Coronary artery (tissue), 2 donors: Measurements from ENCODE around the gene PROB1.

Source experiments
- DNase-seq: peaks from one replicate; pipeline ENCODE4 v3.0.0-alpha.2; 2017; ENCODE audit warnings: low spot score
- H3K27ac ChIP-seq, 2 donors: fragments of 200-600 bp; sonication (generic); one replicate each; pipeline ENCODE4 v1.5.1; 2016 to 2019
- H3K4me3 ChIP-seq: fragments of 200-600 bp; sonication (generic); 2 replicates; pipeline ENCODE4 v1.5.1; 2016; ENCODE audit warnings: mild to moderate bottlenecking, moderate library complexity
- TF ChIP-seq, protein P1 (sequence below): fragments of 200-600 bp; sonication (generic); IDR thresholded peaks from one replicate; pipeline ENCODE4 v1.5.1; 2019; ENCODE audit warnings: antibody characterized with exemption

The PROB1 gene

DNA sequence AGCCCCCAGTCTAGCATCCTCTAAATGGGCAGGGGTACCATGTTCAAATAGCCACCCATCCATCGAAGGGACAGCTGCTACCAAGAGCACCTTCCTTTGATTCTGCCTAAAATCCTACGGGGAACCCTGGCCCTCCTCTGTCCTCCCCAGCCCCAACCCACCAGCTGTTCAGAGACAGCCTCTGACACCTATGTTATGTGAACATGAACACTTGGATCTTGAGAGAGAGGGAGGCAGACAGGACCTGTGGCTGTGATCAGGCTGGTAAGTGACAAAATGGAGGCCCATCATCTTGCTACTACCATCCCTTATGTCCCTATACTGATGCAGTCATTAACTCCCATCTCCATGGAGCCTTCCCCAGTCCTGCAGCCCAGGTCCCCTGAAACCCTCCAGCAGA lies 20.0 kb downstream of the PROB1 start:
- TF ChIP-seq, protein P1, sequence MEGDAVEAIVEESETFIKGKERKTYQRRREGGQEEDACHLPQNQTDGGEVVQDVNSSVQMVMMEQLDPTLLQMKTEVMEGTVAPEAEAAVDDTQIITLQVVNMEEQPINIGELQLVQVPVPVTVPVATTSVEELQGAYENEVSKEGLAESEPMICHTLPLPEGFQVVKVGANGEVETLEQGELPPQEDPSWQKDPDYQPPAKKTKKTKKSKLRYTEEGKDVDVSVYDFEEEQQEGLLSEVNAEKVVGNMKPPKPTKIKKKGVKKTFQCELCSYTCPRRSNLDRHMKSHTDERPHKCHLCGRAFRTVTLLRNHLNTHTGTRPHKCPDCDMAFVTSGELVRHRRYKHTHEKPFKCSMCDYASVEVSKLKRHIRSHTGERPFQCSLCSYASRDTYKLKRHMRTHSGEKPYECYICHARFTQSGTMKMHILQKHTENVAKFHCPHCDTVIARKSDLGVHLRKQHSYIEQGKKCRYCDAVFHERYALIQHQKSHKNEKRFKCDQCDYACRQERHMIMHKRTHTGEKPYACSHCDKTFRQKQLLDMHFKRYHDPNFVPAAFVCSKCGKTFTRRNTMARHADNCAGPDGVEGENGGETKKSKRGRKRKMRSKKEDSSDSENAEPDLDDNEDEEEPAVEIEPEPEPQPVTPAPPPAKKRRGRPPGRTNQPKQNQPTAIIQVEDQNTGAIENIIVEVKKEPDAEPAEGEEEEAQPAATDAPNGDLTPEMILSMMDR = no peak
- Histone ChIP-seq H3K27ac (no peak overlapping the region), H3K4me3 (no peak overlapping the region)
- DNase-seq = no peak

DNA sequence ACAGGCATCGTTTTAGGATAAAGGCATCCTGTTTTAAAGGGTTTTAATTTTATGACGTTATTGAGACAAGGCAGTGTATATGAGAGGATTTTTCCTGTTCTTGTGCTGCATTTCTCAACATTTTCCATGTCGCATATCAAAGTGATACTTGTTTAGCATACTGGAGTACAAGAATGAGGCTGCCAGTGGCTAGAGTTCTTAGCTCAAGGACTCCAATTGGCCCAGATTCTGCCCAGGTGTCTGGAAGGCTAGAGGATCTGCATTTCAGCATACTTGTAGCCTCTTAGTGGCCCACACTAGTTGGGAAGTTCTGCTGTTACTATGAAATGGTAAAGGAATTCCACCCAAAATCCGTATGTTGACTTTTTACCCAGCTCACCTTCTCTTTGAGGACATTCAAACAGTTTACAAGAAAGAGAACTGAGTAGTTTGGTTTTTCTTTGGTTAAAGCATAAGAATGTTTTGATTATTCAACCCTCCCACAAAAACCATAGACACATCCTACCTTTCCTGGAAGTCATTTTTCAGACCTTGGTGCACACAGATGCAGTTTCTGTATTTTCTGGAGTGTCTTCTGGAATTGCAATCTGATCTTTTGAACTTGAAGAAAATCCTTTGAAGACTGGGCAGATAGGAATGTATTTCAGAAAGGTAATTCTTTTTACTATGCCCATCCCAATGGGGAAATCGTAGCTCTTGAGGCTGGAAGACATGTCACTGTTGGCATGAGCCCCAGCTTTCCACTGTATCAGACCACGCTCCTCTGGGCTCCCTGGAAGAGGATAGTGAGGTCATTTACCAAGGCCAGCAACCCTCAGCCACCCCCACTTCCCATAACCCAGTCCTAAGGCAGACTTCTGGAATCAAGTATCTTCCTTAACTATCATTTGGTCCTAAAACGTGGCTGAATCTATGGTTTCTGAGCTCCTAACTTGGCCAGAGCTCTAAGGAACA lies 23.1 kb downstream of the PROB1 start:
- TF ChIP-seq, protein P1 = no peak
- no peak for DNase-seq
- H3K27ac ChIP-seq = no peak overlapping the region
- H3K4me3 ChIP-seq = no peak overlapping the region

DNA sequence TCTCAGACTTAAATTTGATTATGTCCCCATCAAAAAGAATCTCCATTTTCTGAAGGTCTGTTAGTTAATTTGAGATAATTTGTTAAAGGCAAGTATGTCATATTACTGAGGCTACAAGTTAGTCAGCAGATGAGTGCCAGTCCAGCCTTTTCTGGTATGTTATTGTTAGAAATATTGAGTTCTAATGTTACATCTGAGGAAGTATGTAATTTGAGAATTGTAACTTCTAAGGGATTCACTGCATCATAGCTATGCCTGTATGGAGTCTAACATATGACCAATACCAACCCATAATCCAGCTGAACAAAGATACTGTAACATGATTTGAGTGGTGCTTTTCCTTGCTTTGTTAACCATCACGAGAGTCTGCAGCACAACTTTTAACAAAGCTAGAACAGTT lies 25.7 kb downstream of the PROB1 start:
- H3K27ac ChIP-seq = no peak overlapping the region
- H3K4me3 ChIP-seq = no peak overlapping the region
- TF ChIP-seq, protein P1 = no peak
- DNase-seq = no peak

DNA sequence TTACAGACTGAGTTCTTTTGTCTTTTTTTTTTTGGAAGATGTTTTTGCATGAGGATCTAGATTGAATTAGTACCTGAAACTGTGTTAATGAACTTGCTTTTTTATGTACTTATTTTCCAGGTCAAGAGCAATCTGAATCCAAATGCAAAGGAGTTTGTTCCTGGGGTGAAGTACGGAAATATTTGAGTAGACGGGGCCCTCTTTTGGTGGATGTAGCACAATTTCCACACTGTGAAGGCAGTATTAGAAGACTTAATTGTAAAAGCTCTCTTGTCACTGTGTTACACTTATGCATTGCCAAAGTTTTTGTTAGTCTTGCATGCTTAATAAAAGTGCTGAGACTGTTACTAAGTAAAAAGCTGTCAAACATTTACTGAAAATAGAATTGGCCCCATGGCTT lies 26.3 kb downstream of the PROB1 start:
- Histone ChIP-seq H3K27ac (no peak overlapping the region), H3K4me3 (no peak overlapping the region)
- no peak for DNase-seq
- TF ChIP-seq, protein P1 = no peak

DNA sequence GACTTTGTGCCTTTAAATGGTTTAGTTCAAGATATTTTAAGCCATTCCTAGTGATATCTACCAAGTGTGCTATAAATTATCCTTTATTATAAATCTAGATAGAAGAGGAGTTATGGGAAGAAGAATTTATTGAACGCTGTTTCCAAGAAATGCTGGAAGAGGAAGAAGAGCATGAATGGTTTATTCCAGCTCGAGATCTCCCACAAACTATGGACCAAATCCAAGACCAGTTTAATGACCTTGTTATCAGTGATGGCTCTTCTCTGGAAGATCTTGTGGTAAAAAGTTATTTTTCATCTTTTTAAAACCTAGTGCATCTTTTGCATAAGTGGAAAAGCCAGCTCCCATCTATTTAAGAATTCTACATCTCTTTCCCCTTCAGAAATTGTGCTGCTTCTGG lies 30.4 kb downstream of the PROB1 start:
- TF ChIP-seq, protein P1 = no peak
- no peak overlapping the region for H3K27ac ChIP-seq
- DNase-seq = no peak
- H3K4me3 ChIP-seq = no peak overlapping the region

DNA sequence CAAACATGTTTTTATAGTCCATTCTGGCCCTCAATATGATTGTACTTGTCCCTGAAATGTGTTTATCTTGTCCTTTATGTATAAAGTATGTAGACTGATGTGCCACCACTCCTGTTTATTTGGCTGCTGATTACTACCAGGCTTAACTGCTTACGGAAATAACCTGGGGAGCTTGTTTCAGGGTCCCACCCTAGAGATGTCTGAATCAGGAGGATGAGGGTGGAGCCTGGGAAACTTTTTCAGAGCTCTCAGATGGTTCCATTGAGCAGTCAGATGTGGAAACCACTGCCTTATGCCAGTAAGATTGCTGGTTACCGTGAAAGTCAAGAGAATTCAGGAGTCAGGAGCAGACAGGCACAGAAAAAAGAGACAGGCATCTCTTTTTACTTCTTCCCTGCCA lies 31.0 kb downstream of the PROB1 start:
- TF ChIP-seq, protein P1 = no peak
- no peak overlapping the region for H3K27ac ChIP-seq
- no peak for DNase-seq
- no peak overlapping the region for H3K4me3 ChIP-seq
